Measurements from ENCODE around the gene CDK9. TPM values are rescaled to one million over a fixed set of nuclear protein-coding genes. Genes with fewer than 3 reads are reported as not detected.
A peak's percentile ranks its signal among the peaks of the same experiment; 100 is the strongest.

The CDK9 gene
- total RNA-seq, 2 experiments from 2014 or later: 63.8 to 80.4 TPM

GRCh38 chr9:127763918-127764384 lies 21.9 kb upstream of the CDK9 start:
- DNase-seq (peak; percentile 69), ATAC-seq (peak; percentile 57)
- Mint-ChIP-seq H3K4me1 (peaks cover 42% of the 10 kb centered on the region), H3K9me3 (ENCODE audit: low read depth) (no peaks in the 10 kb centered on the region), H3K36me3 (ENCODE audit: low read depth) (peaks cover 26% of the 10 kb centered on the region), H3K27me3 (no peaks in the 10 kb centered on the region), H3K4me3 (no peak overlapping the region), H3K27ac (no peak overlapping the region)
- ChIA-PET POLR2A (interaction anchor here (1.1 kb wide), 1 partner anchor 77 kb away, joined by 3 read pairs; no protein-coding TSS in a partner anchor), CTCF (interaction anchor here (0.6 to 1.3 kb wide), 11 partner anchors 9 to 159 kb away, joined by 3 to 6 read pairs (median 4); partner anchors contain the start of genes CDK9 and TOR2A)
- intact Hi-C loops (cut with DNase I, micrococcal nuclease): loop anchor here in 1 of 2 experiments (1.0 kb wide), 1 partner anchor 21 kb away; no protein-coding TSS in a partner anchor

- no peak for ATAC-seq
- ChIA-PET CTCF (interaction anchor here (0.6 to 1.4 kb wide), 5 partner anchors 9 to 104 kb away, joined by 3 to 5 read pairs (median 3); no protein-coding TSS in a partner anchor), POLR2A (no interaction called here)
- H3K36me3 Mint-ChIP-seq (ENCODE audit: low read depth): peaks cover 29% of the 10 kb centered on the region
- H3K4me3 Mint-ChIP-seq: no peak overlapping the region
- intact Hi-C loops (cut with DNase I, micrococcal nuclease): no loop called here
- H3K4me1 Mint-ChIP-seq: peaks cover 55% of the 10 kb centered on the region
- DNase-seq: no peak
- no peak overlapping the region for H3K27ac Mint-ChIP-seq
- no peaks in the 10 kb centered on the region for H3K9me3 Mint-ChIP-seq (ENCODE audit: low read depth)
- no peaks in the 10 kb centered on the region for H3K27me3 Mint-ChIP-seq
These were observed 20.4 kb upstream of the CDK9 start for GRCh38 chr9:127765418-127765817.

GRCh38 chr9:127767410-127767809 lies 18.4 kb upstream of the CDK9 start:
- H3K36me3 Mint-ChIP-seq (ENCODE audit: low read depth): peaks cover 32% of the 10 kb centered on the region
- POLR2A ChIA-PET: interaction anchor here (1.1 kb wide), 1 partner anchor 12 kb away, joined by 4 read pairs; no protein-coding TSS in a partner anchor
- H3K27ac Mint-ChIP-seq: peak overlapping the region; percentile 74

GRCh38 chr9:127767909-127768331 lies 17.9 kb upstream of the CDK9 start:
- DNase-seq (no peak), ATAC-seq (no peak)
- Mint-ChIP-seq H3K4me1 (peaks cover 71% of the 10 kb centered on the region), H3K4me3 (no peak overlapping the region), H3K27ac (peak overlapping the region; percentile 74), H3K36me3 (ENCODE audit: low read depth) (peaks cover 28% of the 10 kb centered on the region), H3K9me3 (ENCODE audit: low read depth) (no peaks in the 10 kb centered on the region), H3K27me3 (no peaks in the 10 kb centered on the region)
- ChIA-PET POLR2A (no interaction called here), CTCF (interaction anchor here (0.8 to 1.8 kb wide), 4 partner anchors 11 to 102 kb away, joined by 3 to 8 read pairs (median 3); partner anchors contain the start of genes SH2D3C and TOR2A)
- intact Hi-C loops (cut with DNase I, micrococcal nuclease): no loop called here

More at GRCh38 chr9:127767410-127767809, 18.4 kb upstream of the CDK9 start:
- CTCF ChIA-PET: interaction anchor here (0.6 to 1.8 kb wide), 7 partner anchors 9 to 1844 kb away, joined by 3 to 8 read pairs (median 3); partner anchors contain the start of genes SH2D3C and TOR2A
- intact Hi-C loops (cut with DNase I, micrococcal nuclease): no loop called here
- peaks cover 71% of the 10 kb centered on the region for H3K4me1 Mint-ChIP-seq
- ATAC-seq: no peak
- H3K27me3 Mint-ChIP-seq: no peaks in the 10 kb centered on the region
- no peak overlapping the region for H3K4me3 Mint-ChIP-seq
- H3K9me3 Mint-ChIP-seq (ENCODE audit: low read depth): no peaks in the 10 kb centered on the region
- DNase-seq: no peak

- Mint-ChIP-seq H3K36me3 (ENCODE audit: low read depth) (peaks cover 31% of the 10 kb centered on the region), H3K4me3 (no peak overlapping the region), H3K4me1 (peaks cover 67% of the 10 kb centered on the region), H3K27me3 (no peaks in the 10 kb centered on the region), H3K27ac (peak overlapping the region; percentile 32), H3K9me3 (ENCODE audit: low read depth) (no peaks in the 10 kb centered on the region)
- intact Hi-C loops (cut with DNase I, micrococcal nuclease): no loop called here
- DNase-seq: no peak
- no peak for ATAC-seq
- CTCF ChIA-PET: interaction anchor here (1.9 kb wide), 1 partner anchor 101 kb away, joined by 6 read pairs; no protein-coding TSS in a partner anchor
- POLR2A ChIA-PET: no interaction called here
These were observed 17.1 kb upstream of the CDK9 start for GRCh38 chr9:127768698-127769097.

GRCh38 chr9:127769101-127769500 lies 16.7 kb upstream of the CDK9 start:
- Mint-ChIP-seq H3K4me3 (no peak overlapping the region), H3K36me3 (ENCODE audit: low read depth) (peaks cover 35% of the 10 kb centered on the region), H3K27ac (peak overlapping the region; percentile 32), H3K9me3 (ENCODE audit: low read depth) (no peaks in the 10 kb centered on the region), H3K27me3 (no peaks in the 10 kb centered on the region), H3K4me1 (peaks cover 63% of the 10 kb centered on the region)
- intact Hi-C loops (cut with DNase I, micrococcal nuclease): no loop called here
- ATAC-seq (no peak), DNase-seq (no peak)
- ChIA-PET POLR2A (no interaction called here), CTCF (interaction anchor here (0.8 to 1.9 kb wide), 4 partner anchors 11 to 142 kb away, joined by 3 to 6 read pairs (median 4); partner anchors contain the start of gene TOR2A)

GRCh38 chr9:127769929-127770582 lies 15.8 kb upstream of the CDK9 start:
- Mint-ChIP-seq H3K36me3 (ENCODE audit: low read depth) (peaks cover 38% of the 10 kb centered on the region), H3K4me1 (peaks cover 62% of the 10 kb centered on the region)

GRCh38 chr9:127770583-127770904 lies 15.3 kb upstream of the CDK9 start:
- POLR2A ChIA-PET: interaction anchor here (0.6 to 1.4 kb wide), 5 partner anchors 15 to 311 kb away, joined by 3 to 15 read pairs (median 5); partner anchors contain the start of genes CDK9, FPGS and TOR2A
- intact Hi-C loops (cut with DNase I, micrococcal nuclease): loop anchor here (5.0 to 10.0 kb wide), 2 partner anchors 546 to 908 kb away; partner anchors contain the start of gene ZBTB34 (in 1 of the 2)

More at GRCh38 chr9:127769929-127770582, 15.8 kb upstream of the CDK9 start:
- ChIA-PET CTCF (interaction anchor here (0.6 to 2.9 kb wide), 7 partner anchors 10 to 235 kb away, joined by 3 to 16 read pairs (median 4); partner anchors contain the start of gene TOR2A), POLR2A (no interaction called here)
- H3K4me3 Mint-ChIP-seq: peak overlapping the region; percentile 80
- no peaks in the 10 kb centered on the region for H3K9me3 Mint-ChIP-seq (ENCODE audit: low read depth)
- no peak for DNase-seq
- intact Hi-C loops (cut with DNase I, micrococcal nuclease): loop anchor here (5.0 to 10.0 kb wide), 2 partner anchors 545 to 908 kb away; partner anchors contain the start of gene ZBTB34 (in 1 of the 2)
- ATAC-seq: no peak
- no peaks in the 10 kb centered on the region for H3K27me3 Mint-ChIP-seq
- peak overlapping the region; percentile 80 for H3K27ac Mint-ChIP-seq

GRCh38 chr9:127770905-127771569 lies 14.8 kb upstream of the CDK9 start:
- Mint-ChIP-seq H3K4me3 (peak overlapping the region; percentile 80), H3K36me3 (ENCODE audit: low read depth) (peaks cover 33% of the 10 kb centered on the region), H3K27me3 (no peaks in the 10 kb centered on the region), H3K27ac (peak overlapping the region; percentile 80), H3K4me1 (peaks cover 59% of the 10 kb centered on the region), H3K9me3 (ENCODE audit: low read depth) (no peaks in the 10 kb centered on the region)
- peak; percentile 99 for DNase-seq
- intact Hi-C loops (cut with DNase I, micrococcal nuclease): loop anchor here (1.0 to 10.0 kb wide), 13 partner anchors 12 to 909 kb away; partner anchors contain the start of genes FPGS (in 2 of the 2), BBLN (in 1 of the 2), NAIF1 (in 1 of the 2) and PTRH1 (in 1 of the 2)
- ATAC-seq: peak; percentile 95
- CTCF ChIA-PET: interaction anchor here (0.6 to 2.9 kb wide), 8 partner anchors 9 to 145 kb away, joined by 3 to 16 read pairs (median 3); partner anchors contain the start of genes CDK9 and TOR2A
- POLR2A ChIA-PET: interaction anchor here (0.6 to 1.4 kb wide), 7 partner anchors 14 to 321 kb away, joined by 3 to 15 read pairs (median 5); partner anchors contain the start of genes CDK9, FPGS, LRSAM1 and RPL12

More at GRCh38 chr9:127770583-127770904, 15.3 kb upstream of the CDK9 start:
- DNase-seq (no peak), ATAC-seq (no peak)
- peaks cover 61% of the 10 kb centered on the region for H3K4me1 Mint-ChIP-seq
- H3K4me3 Mint-ChIP-seq: peak overlapping the region; percentile 80
- no peaks in the 10 kb centered on the region for H3K9me3 Mint-ChIP-seq (ENCODE audit: low read depth)
- H3K36me3 Mint-ChIP-seq (ENCODE audit: low read depth): peaks cover 36% of the 10 kb centered on the region
- CTCF ChIA-PET: interaction anchor here (0.8 to 2.9 kb wide), 6 partner anchors 10 to 145 kb away, joined by 3 to 16 read pairs (median 4); partner anchors contain the start of genes CDK9 and TOR2A
- H3K27ac Mint-ChIP-seq: peak overlapping the region; percentile 80
- no peaks in the 10 kb centered on the region for H3K27me3 Mint-ChIP-seq

- Mint-ChIP-seq H3K27ac (peak overlapping the region; percentile 80), H3K36me3 (ENCODE audit: low read depth) (peaks cover 34% of the 10 kb centered on the region), H3K4me3 (peak overlapping the region; percentile 80), H3K27me3 (no peaks in the 10 kb centered on the region), H3K4me1 (peaks cover 61% of the 10 kb centered on the region), H3K9me3 (ENCODE audit: low read depth) (no peaks in the 10 kb centered on the region)
- DNase-seq: no peak
- ATAC-seq: no peak
- POLR2A ChIA-PET: interaction anchor here (0.6 to 1.4 kb wide), 6 partner anchors 14 to 1689 kb away, joined by 3 to 15 read pairs (median 5); partner anchors contain the start of genes CDK9, FPGS, LRSAM1 and RPL12
- CTCF ChIA-PET: interaction anchor here (0.6 to 2.9 kb wide), 9 partner anchors 9 to 144 kb away, joined by 3 to 16 read pairs (median 3); partner anchors contain the start of genes CDK9 and TOR2A
- intact Hi-C loops (cut with DNase I, micrococcal nuclease): loop anchor here (1.0 to 10.0 kb wide), 13 partner anchors 12 to 909 kb away; partner anchors contain the start of genes FPGS (in 2 of the 2), BBLN (in 1 of the 2), NAIF1 (in 1 of the 2) and PTRH1 (in 1 of the 2)
These were observed 14.2 kb upstream of the CDK9 start for GRCh38 chr9:127771570-127772189.
